GM21447 (cell line): ENCODE data around the gene RTN1.
A peak's percentile ranks its signal among the peaks of the same experiment; 100 is the strongest.
"Not testable (repeated sequence)": the region's sequence is repeated elsewhere in the genome, so short reads cannot be mapped to it uniquely, and the experiment has no call there.

ENCODE experiments used
- ATAC-seq: cut with Tn5 transposase; IDR thresholded peaks from one replicate; pipeline ENCODE4 v1.9.1; 2021; ENCODE audit not compliant: unreplicated experiment

The RTN1 gene

DNA sequence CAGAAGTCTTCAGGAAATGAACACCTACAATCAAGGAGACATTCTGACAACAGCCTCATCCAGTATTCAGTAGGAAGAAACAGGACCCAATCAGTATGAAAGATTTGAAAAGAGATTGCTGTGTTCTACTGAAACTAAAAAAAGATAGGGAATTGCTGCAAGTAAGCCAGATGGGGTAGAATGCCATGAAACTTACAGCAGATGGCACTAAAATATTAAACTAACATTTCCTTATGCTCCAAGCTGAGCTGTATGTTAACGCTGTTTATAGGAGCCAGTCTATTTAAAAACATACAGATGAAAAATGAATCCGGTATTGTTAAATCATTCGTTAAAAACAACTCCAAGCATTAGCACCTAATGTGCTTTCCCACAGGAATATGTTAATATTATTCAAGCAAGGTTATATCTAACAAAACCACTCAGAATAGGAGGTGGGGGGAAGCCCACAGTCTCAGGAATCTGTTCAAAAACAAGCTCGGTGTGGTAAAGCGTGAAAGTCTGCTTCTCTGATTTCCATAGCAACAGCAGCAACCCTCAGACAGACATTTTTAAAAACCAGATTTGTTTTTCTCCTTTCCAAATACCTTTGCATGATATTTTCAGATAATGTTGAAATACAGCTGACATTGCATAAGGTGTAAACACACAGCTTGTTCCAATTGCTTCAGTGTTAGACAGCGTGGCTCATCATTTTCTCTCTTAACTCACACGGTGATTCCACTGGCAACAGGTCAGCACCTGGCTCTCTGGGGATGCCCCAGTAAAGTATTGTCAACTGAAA, 162.6 kb downstream of the RTN1 start:
- no peak for ATAC-seq

DNA sequence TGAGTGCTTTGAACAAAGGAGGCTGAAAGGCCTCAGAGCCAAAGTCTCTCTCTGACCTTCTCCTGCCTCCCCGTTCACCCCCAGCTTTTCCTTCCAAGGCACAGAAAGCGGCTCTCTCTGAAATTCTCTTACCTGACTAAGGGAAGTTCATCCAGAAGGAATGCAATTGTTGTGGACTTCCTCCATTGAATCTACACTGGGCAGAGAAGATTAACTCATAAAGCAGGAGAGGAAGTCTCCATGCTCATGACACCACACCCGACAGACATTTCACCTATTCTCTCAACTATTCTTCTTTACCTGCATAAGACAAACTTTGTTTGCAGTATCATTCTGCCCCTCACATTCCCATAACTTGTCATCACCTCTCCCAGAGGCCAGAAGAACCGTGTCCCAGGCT, 164.7 kb downstream of the RTN1 start:
- no peak for ATAC-seq

DNA sequence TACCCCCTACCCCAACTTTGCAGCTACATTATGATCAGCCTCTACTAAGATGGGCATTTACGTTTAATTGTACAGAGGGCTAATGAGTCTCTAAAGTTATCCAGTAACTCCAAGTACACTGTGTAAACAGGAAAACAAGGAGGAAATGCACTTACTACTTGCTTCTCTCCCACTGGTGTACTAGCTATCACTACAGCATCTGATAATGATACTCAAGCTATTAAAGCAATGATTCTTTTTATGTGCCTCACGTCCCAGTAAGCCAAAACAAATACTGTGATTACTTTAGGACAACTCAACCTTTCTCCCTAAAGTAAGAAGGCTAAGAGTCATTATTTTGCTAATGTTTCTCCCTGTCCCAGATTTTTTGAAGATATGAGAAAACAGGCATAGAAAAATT, 165.3 kb downstream of the RTN1 start:
- ATAC-seq, result no peak

DNA sequence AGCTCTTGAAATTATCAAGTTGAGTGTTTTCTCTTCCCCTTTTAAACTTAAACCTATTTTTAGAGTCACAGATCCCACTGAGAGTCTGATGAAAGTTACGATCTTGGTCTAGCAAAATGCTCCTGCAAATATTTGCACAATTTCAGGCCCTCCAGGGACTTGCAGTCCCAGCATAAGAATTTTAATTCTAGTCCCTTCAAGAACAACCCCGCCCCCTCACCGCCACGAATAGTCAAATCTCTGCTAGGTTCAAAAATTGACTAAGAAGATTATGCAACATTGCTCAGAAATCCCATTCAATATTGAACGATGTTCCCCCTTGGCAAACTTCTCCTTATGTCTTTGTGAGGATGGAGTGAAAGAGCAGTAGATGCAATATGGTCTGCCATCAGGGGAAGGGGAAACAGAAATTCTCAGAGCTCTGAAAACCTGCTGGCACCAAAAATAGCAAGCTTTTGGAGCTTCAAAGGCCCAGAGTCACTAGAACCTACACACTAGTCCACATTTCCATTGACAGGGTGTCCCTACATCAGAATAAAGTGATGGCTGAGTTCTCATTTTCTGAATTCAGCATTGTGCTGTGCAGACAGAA, 166.4 kb downstream of the RTN1 start:
- no peak for ATAC-seq

DNA sequence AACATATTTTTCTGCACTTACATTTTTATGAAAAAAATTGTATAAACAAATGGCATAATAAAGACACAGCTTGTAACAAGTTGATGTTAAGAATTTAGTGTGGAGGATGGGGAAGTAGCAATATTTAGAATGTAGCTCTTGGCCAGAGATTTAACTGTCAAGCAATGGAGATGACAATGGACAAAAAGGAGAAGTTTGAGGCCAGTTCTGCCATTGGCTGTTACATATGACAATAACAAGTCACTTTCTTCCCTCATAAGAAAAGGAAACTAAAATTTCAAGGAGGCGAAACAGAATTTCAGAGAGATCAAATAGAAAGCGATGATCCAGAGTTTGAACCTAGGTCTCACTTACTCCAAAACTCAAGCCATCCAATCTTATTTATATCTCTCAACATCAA, 171.1 kb downstream of the RTN1 start:
- no peak for ATAC-seq

DNA sequence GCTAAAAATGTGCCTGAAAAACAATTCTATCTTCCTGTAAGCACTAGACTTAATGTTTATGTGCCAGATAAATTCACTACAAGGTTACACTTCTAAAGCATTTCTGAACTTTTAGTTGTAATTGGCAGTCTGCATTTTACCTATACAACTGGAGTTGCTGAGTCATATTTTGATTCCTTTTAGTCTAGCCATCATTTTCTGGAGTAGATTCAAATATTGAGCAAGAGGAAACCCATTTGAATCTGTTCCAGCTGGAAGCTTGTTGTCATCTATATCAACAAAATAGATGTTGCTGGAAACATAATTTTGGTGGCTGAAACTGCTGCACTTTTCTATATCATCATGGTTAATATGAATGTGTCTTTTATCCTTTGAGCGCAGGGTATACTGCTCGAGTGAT, 171.8 kb downstream of the RTN1 start:
- ATAC-seq, result no peak

DNA sequence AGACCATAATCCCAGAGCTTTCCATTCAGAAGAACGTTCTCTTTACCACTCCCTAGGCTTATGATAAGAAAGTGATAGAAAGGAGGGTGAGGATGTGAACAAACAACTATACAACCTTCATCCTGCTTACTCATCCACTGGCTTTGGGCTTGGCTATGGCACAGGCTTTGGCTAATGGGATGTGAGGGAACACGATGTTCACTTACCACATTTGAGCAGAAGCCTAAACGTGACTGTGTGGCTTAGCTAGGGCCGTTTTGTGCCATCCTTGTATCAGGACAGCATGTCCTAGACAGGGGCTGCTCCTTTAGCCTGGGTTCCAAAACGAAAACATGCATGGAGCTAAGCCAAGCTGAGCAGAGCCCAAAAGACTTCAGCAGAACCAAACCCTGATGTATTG, 175.4 kb downstream of the RTN1 start:
- no peak for ATAC-seq

DNA sequence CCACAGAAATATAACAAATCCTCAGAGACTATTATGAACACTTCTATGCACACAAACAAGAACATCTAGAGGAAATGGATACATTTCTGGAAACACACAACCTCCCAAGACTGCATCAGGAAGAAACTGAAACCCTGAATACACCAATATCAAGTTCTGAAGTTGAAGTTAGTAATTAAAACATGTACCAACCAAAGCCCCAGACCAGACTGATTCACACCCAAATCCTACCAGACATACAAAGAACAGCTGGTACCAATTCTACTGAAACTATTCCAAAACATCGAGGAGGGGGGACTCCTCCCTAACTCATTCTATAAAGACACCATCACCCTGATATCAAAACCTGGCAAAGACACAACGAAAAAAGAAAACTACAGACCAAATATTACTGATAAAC, 179.3 kb downstream of the RTN1 start:
- no peak for ATAC-seq

DNA sequence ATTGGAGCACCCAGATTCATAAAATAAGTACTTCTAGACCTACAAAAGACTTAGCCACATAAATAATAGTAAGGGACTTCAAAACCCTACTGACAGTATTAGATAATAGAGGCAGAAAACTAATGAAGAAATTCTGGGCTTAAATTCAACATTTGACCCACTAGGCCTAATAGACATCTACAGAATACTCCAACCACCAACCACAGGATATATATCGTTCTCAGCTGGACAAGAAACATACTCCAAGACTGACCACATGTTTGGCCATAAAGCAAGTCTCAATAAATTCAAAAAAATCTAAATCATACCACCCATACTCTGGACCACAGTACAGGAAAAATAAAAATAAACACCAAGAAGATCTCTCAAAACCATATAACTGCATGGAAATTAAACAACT, 180.2 kb downstream of the RTN1 start:
- ATAC-seq, result no peak

DNA sequence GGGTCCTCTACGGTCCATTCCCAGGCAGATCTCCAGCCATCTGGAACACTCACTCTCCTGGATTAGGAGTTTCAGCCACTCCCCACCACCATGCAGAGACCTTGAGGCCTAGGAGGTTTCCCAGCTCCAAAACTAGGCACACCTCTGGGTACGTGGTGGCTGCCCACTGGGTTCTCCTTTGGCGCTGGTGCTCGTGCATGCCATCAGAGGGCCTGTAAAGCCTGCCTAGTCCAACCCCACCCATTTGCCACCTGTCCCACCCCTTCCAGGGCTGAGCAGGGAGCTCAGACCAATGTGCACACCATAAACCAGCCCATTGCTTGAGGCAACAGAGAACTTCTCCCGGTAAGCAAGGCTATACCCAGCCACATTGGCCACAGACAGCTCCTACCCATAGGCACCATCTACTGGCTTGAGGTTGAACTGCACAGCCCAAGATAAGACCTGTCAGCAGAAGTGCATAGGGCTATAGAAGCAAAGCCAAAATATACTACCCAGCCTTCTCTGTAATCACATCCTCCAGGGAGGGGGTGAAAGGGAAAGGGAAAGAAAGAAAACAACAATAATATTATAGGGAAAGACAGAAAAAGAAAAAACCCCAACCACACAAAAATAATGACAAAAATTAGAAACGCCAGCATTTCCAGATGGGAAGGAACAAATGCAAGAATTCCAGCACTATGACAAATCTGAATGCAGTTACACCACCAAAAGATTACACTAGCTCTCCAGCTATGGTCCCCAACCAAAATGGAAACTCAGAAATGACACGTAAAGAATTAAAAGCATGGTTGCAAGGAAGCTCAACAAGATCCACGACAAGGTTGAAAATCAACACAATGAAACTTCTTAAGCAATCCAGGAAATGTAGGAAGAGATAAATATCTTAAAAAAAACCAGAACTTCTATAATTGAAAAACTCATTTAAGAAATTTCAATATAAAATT, 182.1 kb downstream of the RTN1 start:
- ATAC-seq, result peak; percentile 97

DNA sequence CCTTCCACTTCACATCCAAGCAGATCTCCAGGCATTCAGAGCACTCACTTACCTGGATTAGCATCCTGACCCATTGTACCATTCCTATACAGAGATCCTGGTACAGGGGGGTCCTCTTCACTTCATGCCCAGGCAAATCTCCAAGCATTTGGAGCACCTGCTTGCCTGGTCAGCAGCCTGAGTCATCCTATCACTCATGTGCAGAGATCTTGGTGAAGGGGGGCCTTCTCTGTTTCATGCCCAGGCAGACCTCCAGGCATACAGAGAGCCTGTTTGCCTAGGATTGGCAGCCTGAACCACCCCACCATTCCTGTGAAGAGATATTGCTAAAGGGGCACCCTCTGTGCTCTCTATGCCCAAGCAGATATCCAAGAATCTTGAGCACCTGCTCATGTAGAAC, 182.9 kb downstream of the RTN1 start:
- ATAC-seq, result no peak

DNA sequence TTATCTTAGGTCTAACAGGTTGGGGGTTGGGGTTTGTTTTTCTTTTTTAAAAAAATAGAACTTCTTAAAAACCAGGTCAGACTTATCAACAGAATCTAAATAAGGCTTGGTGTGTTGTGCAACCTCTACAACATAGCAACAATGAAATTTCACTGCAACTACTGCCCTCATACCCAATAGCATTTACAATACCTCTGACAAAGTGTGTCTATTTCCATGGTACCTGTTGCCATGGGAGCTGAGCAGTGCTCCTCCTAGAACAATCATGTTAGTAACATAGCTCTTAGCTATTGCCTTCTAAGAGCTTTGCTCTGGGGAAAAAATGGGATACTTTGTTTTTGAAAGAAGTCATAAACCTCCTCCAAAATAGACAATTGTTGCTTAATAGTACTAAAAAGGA, 190.7 kb downstream of the RTN1 start:
- no peak for ATAC-seq

DNA sequence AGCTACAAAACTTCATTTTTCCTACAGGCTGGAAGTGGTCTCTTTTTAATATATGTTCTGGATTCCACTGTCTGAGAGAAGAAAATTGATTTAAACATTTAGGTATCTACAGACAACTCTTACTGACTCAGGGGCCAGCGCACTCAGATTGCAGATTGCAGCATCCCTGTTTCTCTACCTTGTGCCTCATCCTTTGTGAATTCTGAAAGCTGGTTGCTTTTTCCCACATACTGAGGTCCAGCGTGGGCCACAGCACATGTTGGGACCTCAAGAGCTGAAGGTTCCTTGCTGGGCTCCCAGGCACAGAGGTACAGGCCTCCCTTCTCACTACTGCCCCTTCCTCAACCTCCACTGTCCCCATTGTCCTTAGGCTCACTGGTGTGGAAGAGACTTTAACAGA, 192.2 kb downstream of the RTN1 start:
- no peak for ATAC-seq

DNA sequence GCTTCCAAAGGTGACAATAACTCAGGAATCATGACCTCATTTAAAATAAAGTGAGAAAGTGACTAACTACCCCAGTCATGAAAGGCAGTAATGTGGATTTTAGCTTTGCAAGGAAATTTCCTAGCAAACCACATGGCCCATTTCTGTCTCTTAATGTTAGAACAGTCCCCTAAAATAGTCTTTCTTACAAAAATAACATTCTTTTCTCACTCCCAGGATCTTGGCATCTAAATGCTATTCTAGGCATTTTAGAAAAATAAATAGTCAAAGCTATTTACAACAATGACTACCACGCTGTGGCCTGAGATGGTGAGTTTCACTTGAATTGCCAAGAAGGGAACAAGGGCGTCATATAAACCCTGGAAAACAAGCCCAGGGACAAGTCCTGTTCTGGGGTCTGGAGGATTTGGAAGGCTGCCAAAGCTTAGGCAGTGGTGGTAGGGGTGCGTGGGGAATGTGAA, 192.8 kb downstream of the RTN1 start:
- no peak for ATAC-seq

DNA sequence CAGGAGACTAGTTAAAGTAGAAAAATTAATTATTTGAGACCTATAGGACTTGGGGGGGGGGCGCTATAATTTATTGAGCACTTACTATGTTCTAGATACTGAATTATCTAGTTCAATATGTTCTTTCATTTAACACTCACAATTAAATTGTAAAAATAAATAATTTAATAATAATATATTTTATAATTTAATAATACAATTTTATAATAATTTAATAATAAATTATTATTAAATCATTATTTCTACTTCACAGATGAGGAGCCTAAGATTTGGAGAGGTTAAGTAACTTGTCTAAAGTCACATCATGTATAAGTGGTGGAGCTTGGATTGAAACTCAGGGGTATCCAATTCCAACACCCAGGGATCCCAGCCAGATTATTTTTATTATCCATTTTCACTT, 195.2 kb downstream of the RTN1 start:
- ATAC-seq, result no peak

DNA sequence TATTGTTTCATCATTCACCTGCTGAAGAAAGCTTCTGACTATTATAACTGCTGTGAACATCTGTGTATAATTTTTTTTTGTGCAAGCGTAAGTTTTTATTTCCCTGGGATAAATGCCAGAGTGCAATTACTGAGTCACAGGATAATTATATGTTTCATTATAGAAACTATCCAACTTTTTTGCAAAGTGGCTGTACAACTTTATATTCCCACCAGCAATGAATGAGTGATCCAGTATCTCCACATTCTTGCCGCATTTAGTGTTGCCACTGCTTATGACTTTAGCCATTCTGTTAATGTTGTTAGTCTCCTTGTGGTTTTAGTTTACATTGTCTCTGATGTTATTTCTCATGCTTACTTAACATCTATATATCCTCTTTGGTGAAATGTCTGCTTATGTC, 205.8 kb downstream of the RTN1 start:
- ATAC-seq, result no peak

DNA sequence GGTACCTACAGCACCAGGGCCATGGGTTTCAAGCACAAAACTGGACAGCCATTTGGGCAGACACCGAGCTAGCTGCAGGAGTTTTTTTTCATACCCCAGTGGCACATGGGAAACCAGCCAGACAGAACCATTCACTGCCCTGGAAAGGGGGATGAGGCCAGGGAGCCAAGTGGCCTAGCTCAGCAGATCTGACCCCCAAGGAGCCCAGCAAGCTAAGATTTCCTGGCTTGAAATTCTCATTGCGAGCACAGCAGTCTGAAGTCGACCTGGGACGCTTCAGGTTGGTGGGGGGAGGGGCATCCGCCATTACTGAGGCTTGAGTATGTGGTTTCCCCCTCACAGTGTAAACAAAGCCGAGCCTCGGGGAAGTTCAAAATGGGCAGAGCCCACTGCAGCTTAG, 212.8 kb downstream of the RTN1 start:
- ATAC-seq, result no peak

DNA sequence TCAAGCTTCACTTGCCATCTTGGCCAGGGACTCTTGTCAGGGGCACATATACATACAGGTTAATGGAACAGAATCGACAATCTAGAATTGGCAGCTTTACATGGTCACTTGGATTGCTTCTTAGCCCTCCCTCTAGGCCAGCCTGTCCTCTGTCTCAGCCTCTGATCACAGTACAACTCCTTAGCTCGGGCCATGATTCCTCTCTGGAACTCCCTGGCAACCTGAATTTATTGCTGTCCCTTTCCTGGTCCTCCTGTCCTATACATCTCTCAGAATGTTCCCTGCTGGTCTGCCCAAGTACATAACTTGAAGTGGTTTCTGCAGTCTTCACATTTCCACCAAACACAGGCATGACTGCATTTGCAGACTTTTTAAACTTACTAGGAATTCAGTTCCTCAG, 214.1 kb downstream of the RTN1 start:
- ATAC-seq, result no peak

DNA sequence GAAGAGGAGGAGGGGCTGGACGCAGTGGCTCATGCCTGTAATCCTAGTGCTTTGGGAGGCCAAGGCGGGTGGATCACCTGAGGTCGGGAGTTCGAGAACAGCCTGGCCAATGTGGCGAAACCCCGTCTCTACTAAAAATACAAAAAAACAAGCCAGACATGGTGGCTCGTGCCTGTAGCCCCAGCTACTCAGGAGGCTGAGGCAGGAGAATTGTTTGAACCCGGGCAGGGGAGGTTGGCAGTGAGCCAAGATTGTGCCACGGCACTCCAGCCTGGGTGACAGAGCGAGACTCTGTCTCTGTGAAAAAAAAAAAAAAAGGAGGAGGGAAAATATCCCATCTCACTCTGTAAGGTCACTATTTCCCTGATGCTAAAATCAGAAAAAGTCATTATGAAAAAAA, 216.4 kb downstream of the RTN1 start:
- ATAC-seq, result not testable (repeated sequence)

DNA sequence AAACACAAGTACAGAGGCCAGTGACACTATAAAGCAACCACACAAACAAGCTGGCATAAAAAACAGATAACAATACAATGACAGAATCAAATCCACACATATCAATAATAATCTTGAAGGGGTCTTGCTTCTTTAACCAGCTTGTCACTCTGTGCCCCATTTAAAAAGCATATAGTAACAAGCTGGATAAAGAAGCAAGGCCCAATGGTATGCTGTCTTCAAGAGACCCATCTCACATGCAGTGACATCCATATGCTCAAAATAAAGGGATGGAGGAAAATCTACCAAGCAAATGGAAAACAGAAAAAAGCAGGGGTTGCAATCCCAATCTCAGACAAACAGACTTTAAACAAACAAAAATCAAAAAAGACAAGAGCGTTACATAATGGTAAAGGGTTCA, 223.7 kb downstream of the RTN1 start:
- not testable (repeated sequence) for ATAC-seq

DNA sequence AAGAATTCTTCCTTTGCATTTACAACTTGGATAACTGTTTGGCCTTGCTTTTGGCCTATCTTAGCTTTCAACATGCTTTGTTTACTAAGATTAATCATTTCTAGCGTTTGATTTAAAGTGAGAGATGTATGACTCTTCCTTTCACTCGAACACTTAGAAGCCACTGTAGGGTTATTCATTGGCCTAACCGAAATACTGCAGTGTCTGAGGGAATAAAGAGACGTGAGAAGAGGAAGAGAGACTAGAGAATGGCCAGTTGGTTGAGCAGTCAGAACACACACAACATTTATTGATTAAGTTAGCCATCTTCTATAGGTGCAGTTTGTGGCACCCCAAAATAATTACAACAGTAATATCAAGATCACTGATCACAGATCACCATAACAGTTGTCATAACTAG, 231.7 kb downstream of the RTN1 start:
- no peak for ATAC-seq

DNA sequence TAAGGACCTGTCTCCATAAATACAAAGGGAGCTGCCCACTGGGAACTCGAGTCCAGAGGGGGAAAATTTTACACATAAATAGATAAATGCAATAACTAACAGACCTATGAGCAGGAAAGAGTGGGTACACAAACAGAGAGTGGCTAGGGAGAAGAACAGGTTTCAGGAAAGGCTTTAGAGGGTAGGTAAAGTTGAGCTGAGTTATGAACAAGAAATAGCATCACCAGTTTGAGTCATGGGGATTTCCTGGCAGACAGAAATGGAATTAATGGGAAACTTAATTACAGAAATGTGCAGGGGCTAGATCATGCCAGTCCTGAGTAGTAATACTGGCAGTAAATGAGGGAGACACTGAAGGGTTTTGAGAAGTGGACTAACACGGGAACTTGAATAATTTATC, 236.0 kb downstream of the RTN1 start:
- no peak for ATAC-seq
